ENCODE measurements around the gene DRD4. TPM values are rescaled to one million over a fixed set of nuclear protein-coding genes. Genes with fewer than 3 reads are reported as not detected.

Gene DRD4
- 0.14 and 0.39 TPM in 2 replicates for total RNA-seq

- intact Hi-C loops (cut with micrococcal nuclease), result no loop called here
These were observed at the start of gene DRD4 for GRCh38 chr11:636511-637332. DRD4 (plus strand) TSS chr11:637269; CDS start chr11:637305, 36 bp downstream.

- intact Hi-C loops (cut with micrococcal nuclease), result no loop called here
These were observed 49.5 kb upstream of the DRD4 start for GRCh38 chr11:587546-587945.

- intact Hi-C loops (cut with micrococcal nuclease), result no loop called here
These were observed 49.1 kb upstream of the DRD4 start for GRCh38 chr11:587978-588380.

GRCh38 chr11:589798-590197 is 47.3 kb upstream of the DRD4 start:
- intact Hi-C loops (cut with micrococcal nuclease), result no loop called here

- intact Hi-C loops (cut with micrococcal nuclease), result no loop called here
These were observed 46.1 kb upstream of the DRD4 start for GRCh38 chr11:590997-591396.

GRCh38 chr11:592501-592900 is 44.6 kb upstream of the DRD4 start:
- intact Hi-C loops (cut with micrococcal nuclease), result no loop called here

GRCh38 chr11:592918-593317 is 44.2 kb upstream of the DRD4 start:
- intact Hi-C loops (cut with micrococcal nuclease), result no loop called here

GRCh38 chr11:593347-593746 is 43.7 kb upstream of the DRD4 start:
- intact Hi-C loops (cut with micrococcal nuclease), result no loop called here

GRCh38 chr11:595400-595799 is 41.7 kb upstream of the DRD4 start:
- intact Hi-C loops (cut with micrococcal nuclease), result no loop called here

- intact Hi-C loops (cut with micrococcal nuclease), result no loop called here
These were observed 40.7 kb upstream of the DRD4 start for GRCh38 chr11:596374-596773.

GRCh38 chr11:597166-597725 is 39.8 kb upstream of the DRD4 start:
- intact Hi-C loops (cut with micrococcal nuclease), result no loop called here

GRCh38 chr11:598005-598680 is 38.9 kb upstream of the DRD4 start:
- intact Hi-C loops (cut with micrococcal nuclease), result no loop called here

GRCh38 chr11:601573-602245 is 35.4 kb upstream of the DRD4 start:
- intact Hi-C loops (cut with micrococcal nuclease), result no loop called here

- intact Hi-C loops (cut with micrococcal nuclease), result no loop called here
These were observed 33.9 kb upstream of the DRD4 start for GRCh38 chr11:603154-603553.

GRCh38 chr11:605286-606129 is 31.6 kb upstream of the DRD4 start:
- intact Hi-C loops (cut with micrococcal nuclease), result no loop called here

- intact Hi-C loops (cut with micrococcal nuclease), result no loop called here
These were observed 30.8 kb upstream of the DRD4 start for GRCh38 chr11:606245-606644.

GRCh38 chr11:607020-607780 is 29.9 kb upstream of the DRD4 start:
- intact Hi-C loops (cut with micrococcal nuclease), result no loop called here

- intact Hi-C loops (cut with micrococcal nuclease), result no loop called here
These were observed 29.0 kb upstream of the DRD4 start for GRCh38 chr11:607971-608659.

- intact Hi-C loops (cut with micrococcal nuclease), result no loop called here
These were observed 28.2 kb upstream of the DRD4 start for GRCh38 chr11:608791-609251.
